ENCODE measurements around the gene RPL7L1. TPM values are rescaled to one million over a fixed set of nuclear protein-coding genes. Genes with fewer than 3 reads are reported as not detected.

The RPL7L1 gene
- total and polyA plus RNA-seq, 11 donors, result 25.8 to 95.7 (median 49.2) TPM

GRCh38 chr6:42841844-42842584, 37.4 kb upstream of the RPL7L1 start:
- WGBS, 4 donors, result 86 to 91% (median 88%) methylated on average over 6 of the region's 6 CpGs
- Histone ChIP-seq H3K4me1 (no peaks in the 10 kb centered on the region), H3K36me3 (peaks cover 0 to 53% (median 9%) of the 10 kb centered on the region in 9 donors), H3K27ac (no peak overlapping the region), H3K4me3 (no peak overlapping the region), H3K9me3 (no peaks in the 10 kb centered on the region), H3K27me3 (no peaks in the 10 kb centered on the region)
- intact Hi-C loops (cut with DNase I), result no loop called here
- no peak for ATAC-seq
- no peak for DNase-seq
- TF ChIP-seq POLR2A (IDR thresholded peaks at IDR 0.05), result no peak
- TF ChIP-seq CTCF (IDR thresholded peaks at IDR 0.05), result no peak

GRCh38 chr6:42845327-42845694, 34.1 kb upstream of the RPL7L1 start:
- peaks cover 0 to 45% (median 5%) of the 10 kb centered on the region in 9 donors for H3K36me3 ChIP-seq
- ATAC-seq (peak in 1 of 4 donors; percentile 20), DNase-seq (no peak)
- no peak overlapping the region for H3K27ac ChIP-seq
- TF ChIP-seq POLR2A (IDR thresholded peaks at IDR 0.05), result no peak
- TF ChIP-seq CTCF (IDR thresholded peaks at IDR 0.05), result no peak
- H3K4me3 ChIP-seq, result no peak overlapping the region
- intact Hi-C loops (cut with DNase I), result no loop called here
- H3K4me1 ChIP-seq, result no peaks in the 10 kb centered on the region
- no peaks in the 10 kb centered on the region for H3K27me3 ChIP-seq
- no peaks in the 10 kb centered on the region for H3K9me3 ChIP-seq
- 96 to 100% (median 98%) methylated on average over 6 of the region's 6 CpGs for WGBS, 4 donors

GRCh38 chr6:42846505-42846904, 32.9 kb upstream of the RPL7L1 start:
- intact Hi-C loops (cut with DNase I), result no loop called here
- H3K36me3 ChIP-seq, result peaks cover 0 to 44% (median 10%) of the 10 kb centered on the region in 9 donors
- 91 to 98% (median 93%) methylated on average over 2 of the region's 2 CpGs for WGBS, 4 donors
- H3K27me3 ChIP-seq, result no peaks in the 10 kb centered on the region
- TF ChIP-seq POLR2A (IDR thresholded peaks at IDR 0.05), result no peak
- no peak for TF ChIP-seq CTCF (IDR thresholded peaks at IDR 0.05)
- H3K9me3 ChIP-seq, result no peaks in the 10 kb centered on the region
- no peak for ATAC-seq
- no peak overlapping the region for H3K4me3 ChIP-seq
- no peak for DNase-seq
- H3K4me1 ChIP-seq, result no peaks in the 10 kb centered on the region
- H3K27ac ChIP-seq, result no peak overlapping the region

- intact Hi-C loops (cut with DNase I), result no loop called here
- ATAC-seq (no peak), DNase-seq (no peak)
- no peak for TF ChIP-seq CTCF (IDR thresholded peaks at IDR 0.05)
- TF ChIP-seq POLR2A (IDR thresholded peaks at IDR 0.05), result no peak
- no peaks in the 10 kb centered on the region for H3K4me1 ChIP-seq
- peaks cover 0 to 59% (median 31%) of the 10 kb centered on the region in 9 donors for H3K36me3 ChIP-seq
- H3K27me3 ChIP-seq, result no peaks in the 10 kb centered on the region
- no peaks in the 10 kb centered on the region for H3K9me3 ChIP-seq
- no peak overlapping the region for H3K4me3 ChIP-seq
- 89 to 97% (median 94%) methylated on average over 4 of the region's 4 CpGs for WGBS, 4 donors
- H3K27ac ChIP-seq, result no peak overlapping the region
Observed at GRCh38 chr6:42848700-42849099, 30.7 kb upstream of the RPL7L1 start.
